ENCODE measurements around the gene OOSP1.

DNA sequence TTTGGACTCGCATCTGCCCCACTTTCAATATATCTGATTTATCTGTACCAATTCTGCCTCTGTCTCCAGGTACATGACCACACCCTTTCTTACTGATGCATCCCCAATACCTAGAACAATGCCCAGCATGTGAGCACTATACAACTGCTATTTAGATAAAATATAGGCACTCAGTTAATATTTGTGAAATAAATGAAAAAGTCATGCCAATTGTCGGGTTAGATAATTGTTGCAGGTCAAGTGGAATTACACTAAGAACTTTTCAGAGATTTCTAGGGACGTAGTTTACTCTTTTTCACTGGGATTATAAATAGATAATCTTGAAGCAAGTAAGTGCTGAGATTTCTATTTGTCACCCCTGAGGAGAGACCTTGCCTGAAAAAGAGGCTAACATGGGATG is 46.1 kb downstream of the OOSP1 start:
- TF ChIP-seq, protein P1, sequence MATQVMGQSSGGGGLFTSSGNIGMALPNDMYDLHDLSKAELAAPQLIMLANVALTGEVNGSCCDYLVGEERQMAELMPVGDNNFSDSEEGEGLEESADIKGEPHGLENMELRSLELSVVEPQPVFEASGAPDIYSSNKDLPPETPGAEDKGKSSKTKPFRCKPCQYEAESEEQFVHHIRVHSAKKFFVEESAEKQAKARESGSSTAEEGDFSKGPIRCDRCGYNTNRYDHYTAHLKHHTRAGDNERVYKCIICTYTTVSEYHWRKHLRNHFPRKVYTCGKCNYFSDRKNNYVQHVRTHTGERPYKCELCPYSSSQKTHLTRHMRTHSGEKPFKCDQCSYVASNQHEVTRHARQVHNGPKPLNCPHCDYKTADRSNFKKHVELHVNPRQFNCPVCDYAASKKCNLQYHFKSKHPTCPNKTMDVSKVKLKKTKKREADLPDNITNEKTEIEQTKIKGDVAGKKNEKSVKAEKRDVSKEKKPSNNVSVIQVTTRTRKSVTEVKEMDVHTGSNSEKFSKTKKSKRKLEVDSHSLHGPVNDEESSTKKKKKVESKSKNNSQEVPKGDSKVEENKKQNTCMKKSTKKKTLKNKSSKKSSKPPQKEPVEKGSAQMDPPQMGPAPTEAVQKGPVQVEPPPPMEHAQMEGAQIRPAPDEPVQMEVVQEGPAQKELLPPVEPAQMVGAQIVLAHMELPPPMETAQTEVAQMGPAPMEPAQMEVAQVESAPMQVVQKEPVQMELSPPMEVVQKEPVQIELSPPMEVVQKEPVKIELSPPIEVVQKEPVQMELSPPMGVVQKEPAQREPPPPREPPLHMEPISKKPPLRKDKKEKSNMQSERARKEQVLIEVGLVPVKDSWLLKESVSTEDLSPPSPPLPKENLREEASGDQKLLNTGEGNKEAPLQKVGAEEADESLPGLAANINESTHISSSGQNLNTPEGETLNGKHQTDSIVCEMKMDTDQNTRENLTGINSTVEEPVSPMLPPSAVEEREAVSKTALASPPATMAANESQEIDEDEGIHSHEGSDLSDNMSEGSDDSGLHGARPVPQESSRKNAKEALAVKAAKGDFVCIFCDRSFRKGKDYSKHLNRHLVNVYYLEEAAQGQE (IDR thresholded peaks at IDR 0.05; ENCODE audit: insufficient read depth in 1 of 2, low read depth in 2 of 2, low read length in 2 of 2): no peak
- TF ChIP-seq POLR2AphosphoS5 (IDR thresholded peaks at IDR 0.05; ENCODE audit: low read depth, low read length): no peak
- no peak for TF ChIP-seq SIN3A (IDR thresholded peaks at IDR 0.05; ENCODE audit: borderline replicate concordance, insufficient read depth, low read length)

Measured in PFSK-1 (cell line).